Liver (tissue), 3 donors: ENCODE measurements around the gene GJB1.

ENCODE experiments used
- ATF3 ChIP-seq: IDR thresholded peaks from 2 replicates; pipeline ENCODE4 v1.6.1; 2016; ENCODE audit warnings: antibody characterized with exemption
- CTCF ChIP-seq: fragments of 150-350 bp; IDR thresholded peaks from 2 replicates; pipeline ENCODE4 v1.5.1; 2017; ENCODE audit warnings: improper control_type of control experiment, low read depth, low read length; ENCODE audit not compliant: missing input control
- EGR1 ChIP-seq, 2 donors: IDR thresholded peaks; 2 replicates each; pipeline ENCODE4 v1.6.1; 2016 to 2018; ENCODE audit warnings: antibody characterized with exemption in 2 of 2, low read depth in 2 of 2
- MAX ChIP-seq: IDR thresholded peaks from 2 replicates; pipeline ENCODE4 v1.6.1; 2016; ENCODE audit warnings: antibody characterized with exemption
- NR2F2 ChIP-seq: IDR thresholded peaks from 2 replicates; pipeline ENCODE4 v1.6.1; 2016; ENCODE audit warnings: antibody characterized with exemption
- RAD21 ChIP-seq, 2 donors: IDR thresholded peaks; 2 replicates each; pipeline ENCODE4 v1.6.1; 2016; ENCODE audit warnings: antibody characterized with exemption in 2 of 2, mild to moderate bottlenecking in 2 of 2
- REST ChIP-seq: IDR thresholded peaks from 2 replicates; pipeline ENCODE4 v1.6.1; 2016; ENCODE audit warnings: antibody characterized with exemption, mild to moderate bottlenecking
- RXRA ChIP-seq, 2 donors: IDR thresholded peaks; 2 replicates each; pipeline ENCODE4 v1.6.1; 2017 to 2018; ENCODE audit warnings: antibody characterized with exemption in 2 of 2, mild to moderate bottlenecking in 1 of 2
- SP1 ChIP-seq: IDR thresholded peaks from 2 replicates; pipeline ENCODE4 v1.6.1; 2018; ENCODE audit warnings: antibody characterized with exemption, mild to moderate bottlenecking
- YY1 ChIP-seq: IDR thresholded peaks from 2 replicates; pipeline ENCODE4 v1.6.1; 2016; ENCODE audit warnings: antibody characterized with exemption, mild to moderate bottlenecking
- ZBTB33 ChIP-seq: IDR thresholded peaks from 2 replicates; pipeline ENCODE4 v1.6.1; 2016; ENCODE audit warnings: antibody characterized with exemption
- donor health status: healthy.
- donor health status: healthy.

GRCh38 chrX:71181910-71182799 lies 40.9 kb upstream of the GJB1 start:
- TF ChIP-seq CTCF = no peak
- peak; percentile 84 for TF ChIP-seq REST
- no peak for TF ChIP-seq NR2F2
- peak; percentile 75 for TF ChIP-seq SP1
- no peak for TF ChIP-seq EGR1 (IDR thresholded peaks at IDR 0.05; ENCODE audit: low read depth in 2 of 2)
- peak in 1 of 2 donors; percentile 22 for TF ChIP-seq RXRA (IDR thresholded peaks at IDR 0.05)
- peak; percentile 96 for TF ChIP-seq YY1
- TF ChIP-seq ZBTB33 = peak; percentile 55
- TF ChIP-seq RAD21 (IDR thresholded peaks at IDR 0.05) = peak; percentile 28 to 31
- TF ChIP-seq ATF3 = peak; percentile 77
- TF ChIP-seq MAX = peak; percentile 35
